ENCODE measurements around the gene LRRC59. TPM values are rescaled to one million over a fixed set of nuclear protein-coding genes. Genes with fewer than 3 reads are reported as not detected.

LRRC59 gene
- total and polyA plus RNA-seq, 3 donors from 2014 or later, result 56.0 to 74.4 (median 62.2) TPM

DNA sequence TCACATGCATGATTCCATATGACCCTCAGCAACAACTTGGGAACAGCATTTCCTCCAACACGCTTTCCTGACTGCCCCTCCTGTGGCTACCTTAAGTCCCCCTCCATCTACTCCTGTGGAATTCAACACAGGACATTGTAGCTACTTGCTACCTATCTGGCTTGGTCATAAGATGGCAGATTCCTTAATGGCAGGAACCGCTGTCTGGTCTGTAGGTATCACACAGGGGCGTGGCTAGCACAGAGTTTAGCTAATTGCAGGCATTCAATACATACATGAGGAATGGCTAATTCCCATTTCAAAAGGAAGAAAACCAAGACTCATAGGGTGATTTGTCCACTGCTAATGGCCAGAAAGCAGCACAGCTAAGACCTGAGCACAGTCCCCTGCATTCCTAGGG lies 8.6 kb downstream of the LRRC59 start:
- intact Hi-C loops (cut with DNase I; ENCODE audit: low total_unique reads), result no loop called here
- no peaks in the 10 kb centered on the region for H3K27me3 ChIP-seq
- no peak overlapping the region for H3K27ac ChIP-seq
- peaks cover 4% of the 10 kb centered on the region for H3K36me3 ChIP-seq (ENCODE audit: low read depth, missing control alignments)
- TF ChIP-seq, protein P1, sequence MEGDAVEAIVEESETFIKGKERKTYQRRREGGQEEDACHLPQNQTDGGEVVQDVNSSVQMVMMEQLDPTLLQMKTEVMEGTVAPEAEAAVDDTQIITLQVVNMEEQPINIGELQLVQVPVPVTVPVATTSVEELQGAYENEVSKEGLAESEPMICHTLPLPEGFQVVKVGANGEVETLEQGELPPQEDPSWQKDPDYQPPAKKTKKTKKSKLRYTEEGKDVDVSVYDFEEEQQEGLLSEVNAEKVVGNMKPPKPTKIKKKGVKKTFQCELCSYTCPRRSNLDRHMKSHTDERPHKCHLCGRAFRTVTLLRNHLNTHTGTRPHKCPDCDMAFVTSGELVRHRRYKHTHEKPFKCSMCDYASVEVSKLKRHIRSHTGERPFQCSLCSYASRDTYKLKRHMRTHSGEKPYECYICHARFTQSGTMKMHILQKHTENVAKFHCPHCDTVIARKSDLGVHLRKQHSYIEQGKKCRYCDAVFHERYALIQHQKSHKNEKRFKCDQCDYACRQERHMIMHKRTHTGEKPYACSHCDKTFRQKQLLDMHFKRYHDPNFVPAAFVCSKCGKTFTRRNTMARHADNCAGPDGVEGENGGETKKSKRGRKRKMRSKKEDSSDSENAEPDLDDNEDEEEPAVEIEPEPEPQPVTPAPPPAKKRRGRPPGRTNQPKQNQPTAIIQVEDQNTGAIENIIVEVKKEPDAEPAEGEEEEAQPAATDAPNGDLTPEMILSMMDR (IDR thresholded peaks at IDR 0.05), result no peak
- no peak for TF ChIP-seq POLR2A (IDR thresholded peaks at IDR 0.05)
- WGBS, 2 donors, result 96 to 100% methylated on average over 3 of the region's 3 CpGs
- DNase-seq, result no peak
- H3K9me3 ChIP-seq, result no peaks in the 10 kb centered on the region
- no peaks in the 10 kb centered on the region for H3K4me1 ChIP-seq
- no peak overlapping the region for H3K4me3 ChIP-seq

DNA sequence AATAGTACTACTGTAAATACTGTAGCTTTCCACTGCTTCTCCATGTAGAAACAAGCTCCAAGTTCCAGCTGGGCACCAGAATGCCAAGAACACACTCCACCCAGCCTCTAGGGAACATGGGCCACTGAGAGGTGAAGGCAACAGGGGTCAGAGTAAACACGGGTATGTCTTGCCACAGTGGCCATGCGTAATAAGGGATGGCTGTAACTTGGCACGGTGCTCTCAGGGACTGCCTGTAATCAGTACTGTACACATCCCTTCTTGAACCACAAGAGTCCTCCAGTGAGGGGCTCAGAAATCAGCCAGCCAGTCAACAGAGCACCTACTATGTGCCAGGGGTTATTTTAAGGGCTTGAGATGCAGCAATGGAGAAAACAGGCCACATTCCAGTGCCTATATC lies 10.8 kb downstream of the LRRC59 start:
- Histone ChIP-seq H3K27ac (no peak overlapping the region), H3K4me1 (no peaks in the 10 kb centered on the region), H3K36me3 (ENCODE audit: low read depth, missing control alignments) (peaks cover 4% of the 10 kb centered on the region), H3K27me3 (no peaks in the 10 kb centered on the region), H3K4me3 (no peak overlapping the region), H3K9me3 (no peaks in the 10 kb centered on the region)
- no peak for DNase-seq
- intact Hi-C loops (cut with DNase I; ENCODE audit: low total_unique reads), result no loop called here
- TF ChIP-seq, protein P1 (IDR thresholded peaks at IDR 0.05), result no peak
- WGBS, 2 donors, result 66 to 79% methylated on average over 2 to 3 of the region's 3 CpGs

DNA sequence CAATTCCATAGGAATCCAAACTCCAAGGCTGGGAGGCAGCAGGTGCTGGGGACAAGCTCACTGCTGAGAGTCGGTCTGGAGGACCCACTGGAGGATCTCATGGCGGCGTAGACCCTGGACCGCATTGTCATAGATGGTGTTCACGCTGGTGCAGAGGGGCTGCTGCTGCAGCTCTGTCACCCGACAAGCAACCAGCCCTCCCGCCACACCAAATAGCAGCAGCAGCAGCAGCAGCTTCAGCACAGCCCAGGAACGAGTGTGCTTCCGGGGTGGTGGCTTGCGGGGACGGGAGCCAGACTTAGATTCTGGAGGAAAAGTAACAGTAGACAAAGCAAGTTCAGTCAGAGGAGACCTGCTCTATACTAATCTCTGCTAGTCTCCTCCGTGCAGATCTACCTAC lies 14.4 kb downstream of the LRRC59 start:
- 86 to 94% methylated on average over 6 to 12 of the region's 12 CpGs for WGBS, 2 donors
- no peaks in the 10 kb centered on the region for H3K36me3 ChIP-seq (ENCODE audit: low read depth, missing control alignments)

DNA sequence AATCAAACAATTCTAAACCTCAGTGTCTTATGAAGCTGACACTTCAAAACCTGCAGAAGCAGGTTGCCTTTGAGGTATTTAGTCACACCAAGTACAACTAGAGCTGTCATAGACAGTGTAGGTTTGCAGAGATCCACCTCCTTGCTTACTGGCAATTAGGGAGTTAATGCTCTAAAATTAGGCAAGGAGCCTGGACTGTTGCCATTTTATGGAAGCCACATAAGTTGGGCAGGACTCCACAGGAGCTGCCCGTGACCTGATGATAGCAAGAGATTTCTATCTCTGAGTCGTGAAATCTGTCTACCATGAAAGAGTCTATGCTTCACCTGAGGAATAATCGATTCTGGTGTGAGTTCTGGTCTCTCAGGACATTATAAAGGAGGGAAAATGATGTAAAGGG lies 15.4 kb downstream of the LRRC59 start:
- intact Hi-C loops (cut with DNase I; ENCODE audit: low total_unique reads), result no loop called here
- Histone ChIP-seq H3K36me3 (ENCODE audit: low read depth, missing control alignments) (no peaks in the 10 kb centered on the region), H3K27me3 (no peaks in the 10 kb centered on the region), H3K9me3 (no peaks in the 10 kb centered on the region), H3K4me1 (no peaks in the 10 kb centered on the region), H3K4me3 (no peak overlapping the region), H3K27ac (no peak overlapping the region)
- TF ChIP-seq, protein P1 (IDR thresholded peaks at IDR 0.05), result no peak
- TF ChIP-seq POLR2A (IDR thresholded peaks at IDR 0.05), result no peak
- 62 to 73% methylated on average over 3 of the region's 3 CpGs for WGBS, 2 donors
- no peak for DNase-seq

More for the DNA sequence above, 14.4 kb downstream of the LRRC59 start:
- Histone ChIP-seq H3K27ac (no peak overlapping the region), H3K4me1 (no peaks in the 10 kb centered on the region), H3K9me3 (no peaks in the 10 kb centered on the region), H3K27me3 (no peaks in the 10 kb centered on the region), H3K4me3 (no peak overlapping the region)
- TF ChIP-seq, protein P1 (IDR thresholded peaks at IDR 0.05), result no peak
- TF ChIP-seq POLR2A (IDR thresholded peaks at IDR 0.05), result no peak
- intact Hi-C loops (cut with DNase I; ENCODE audit: low total_unique reads), result no loop called here
- no peak for DNase-seq

DNA sequence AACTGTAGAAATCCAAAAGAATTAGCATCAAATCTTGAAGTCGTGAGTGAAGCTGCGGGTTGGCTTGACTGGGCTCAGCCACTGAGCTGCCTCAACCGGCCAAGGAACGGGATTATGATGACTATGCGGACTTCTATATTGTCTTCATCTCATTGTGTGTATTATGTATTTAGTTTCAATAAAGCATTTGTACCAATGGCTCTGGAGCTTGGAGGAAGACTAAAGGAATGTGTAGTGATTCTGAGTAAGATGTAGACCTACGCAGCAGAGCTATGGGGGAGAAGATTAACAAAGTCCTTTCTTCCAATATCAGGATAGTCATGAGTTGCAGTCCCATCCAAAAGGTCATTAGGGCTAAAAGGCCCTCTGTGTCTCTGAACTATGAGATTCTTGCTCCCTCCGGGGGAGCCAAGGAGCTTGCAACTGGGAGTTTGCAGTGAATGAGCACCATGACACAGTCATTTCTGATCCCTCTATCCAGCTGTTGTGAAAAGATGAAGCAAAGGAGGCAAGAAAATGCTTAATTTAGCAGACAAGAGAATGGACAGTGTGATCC lies 16.0 kb downstream of the LRRC59 start:
- no peaks in the 10 kb centered on the region for H3K4me1 ChIP-seq
- no peak for DNase-seq
- intact Hi-C loops (cut with DNase I; ENCODE audit: low total_unique reads), result no loop called here
- no peaks in the 10 kb centered on the region for H3K27me3 ChIP-seq
- WGBS, 2 donors, result 87 to 88% methylated on average over 7 of the region's 7 CpGs
- no peaks in the 10 kb centered on the region for H3K36me3 ChIP-seq (ENCODE audit: low read depth, missing control alignments)
- no peaks in the 10 kb centered on the region for H3K9me3 ChIP-seq
- H3K4me3 ChIP-seq, result no peak overlapping the region
- H3K27ac ChIP-seq, result no peak overlapping the region
- TF ChIP-seq, protein P1 (IDR thresholded peaks at IDR 0.05), result no peak
- TF ChIP-seq POLR2A (IDR thresholded peaks at IDR 0.05), result no peak
